HCT116 (cell line): ENCODE measurements around the gene TLR3. TPM values are rescaled to one million over a fixed set of nuclear protein-coding genes. Genes with fewer than 3 reads are reported as not detected.

Experiments used
- ATAC-seq: fragments of 200-7000 bp; cut with Tn5 transposase; 2 replicates; pipeline ENCODE4 v1.9.1; 2020; ENCODE audit warnings: mild to moderate bottlenecking, moderate library complexity
- BruUV-seq: library from RNA; stranded (reverse); fragments of 400-500 nt; replicated peaks from 2 replicates; lab custom pipeline; 2021; lab: Mats Ljungman, UMichigan
- CTCF ChIA-PET: fragments of 300-600 bp; sonication (Branson Sonifier 250); formaldehyde crosslinking; loops from one replicate; lab custom pipeline; 2021; ENCODE audit warnings: antibody characterized with exemption; lab: Charles Lee
- POLR2A ChIA-PET: fragments of 300-600, 350-600 bp; sonication (Branson Sonifier 250); formaldehyde crosslinking; loops from one replicate; lab custom pipeline; 2021; ENCODE audit warnings: antibody characterized with exemption; lab: Charles Lee
- RAD21 ChIA-PET, 2 experiments: fragments of 300-600 bp; sonication (Branson Sonifier 250); formaldehyde crosslinking; loops; one replicate each; lab custom pipeline; 2023; ENCODE audit warnings: low total read pairs in 2 of 2; ENCODE audit not compliant: uncharacterized antibody in 2 of 2, unreplicated experiment in 2 of 2, low non-redundant PET in 1 of 2; lab: Charles Lee
- DNase-seq: peaks from one replicate; pipeline ENCODE4 v3.0.0-alpha.2; 2010; ENCODE audit warnings: low read depth, low spot score
- H2AFZ ChIP-seq: fragments of 200-600 bp; shearing (Covaris generic), sonication (generic); 2 replicates; pipeline ENCODE4 v1.6.1; 2017; ENCODE audit warnings: low read depth, mixed run types, mixed read lengths, antibody characterized with exemption, low read length; ENCODE audit not compliant: poor library complexity, severe bottlenecking
- H3K27ac ChIP-seq: 2 replicates; pipeline ENCODE4 v1.5.1; 2012; ENCODE audit warnings: low read depth, low read length
- H3K27me3 ChIP-seq: fragments of 200-600 bp; sonication (generic); 2 replicates; pipeline ENCODE4 v1.6.1; 2016; ENCODE audit warnings: mixed run types, low read length, mixed read lengths; ENCODE audit not compliant: insufficient read depth
- H3K36me3 ChIP-seq, 2 experiments: fragments of 200-500 bp in 1 of 2; fragments of 200-600 bp in 1 of 2; sonication (Bioruptor generic) in 1 of 2; sonication (generic) in 1 of 2; 2 replicates each; pipeline versions ENCODE4 v1.5.1 to v1.6.1; 2014 to 2016; ENCODE audit warnings: low read length in 2 of 2, inconsistent platforms in 1 of 2, mixed read lengths in 1 of 2, mixed run types in 1 of 2; ENCODE audit not compliant: insufficient read depth in 2 of 2, control insufficient read depth in 1 of 2
- H3K4me1 ChIP-seq, 2 experiments: fragments of 200-600 bp in 1 of 2; sonication (generic) in 1 of 2; 2 replicates each; pipeline versions ENCODE4 v1.5.1 to v1.6.1; 2012 to 2017; ENCODE audit warnings: low read length in 2 of 2, inconsistent platforms in 1 of 2, mild to moderate bottlenecking in 1 of 2, mixed read lengths in 1 of 2, mixed run types in 1 of 2, moderate library complexity in 1 of 2; ENCODE audit not compliant: insufficient read depth in 2 of 2, control insufficient read depth in 1 of 2
- H3K4me2 ChIP-seq: fragments of 200-600 bp; sonication (generic); 2 replicates; pipeline ENCODE4 v1.6.1; 2017; ENCODE audit warnings: mixed run types, low read length, mixed read lengths
- H3K4me3 ChIP-seq, 2 experiments: fragments of 200-600 bp in 1 of 2; sonication (generic) in 1 of 2; replicated peaks in 1 of 2; 2 replicates each; pipeline ENCODE4 v1.5.1; 2011 to 2016; ENCODE audit warnings: low read length in 2 of 2, control low read depth in 1 of 2, low read depth in 1 of 2, mild to moderate bottlenecking in 1 of 2, mixed read lengths in 1 of 2, mixed run types in 1 of 2
- H3K79me2 ChIP-seq: fragments of 200-600 bp; sonication (generic); 2 replicates; pipeline ENCODE4 v1.6.1; 2017; ENCODE audit warnings: mild to moderate bottlenecking, mixed run types, low read length, moderate library complexity, mixed read lengths; ENCODE audit not compliant: insufficient read depth
- H3K9ac ChIP-seq: fragments of 200-600 bp; sonication (generic); 2 replicates; pipeline ENCODE4 v1.6.1; 2016; ENCODE audit warnings: low read length, mixed read lengths
- H3K9me2 ChIP-seq: fragments of 200-600 bp; sonication (generic), shearing (Covaris generic); 2 replicates; pipeline ENCODE4 v1.6.1; 2017; ENCODE audit warnings: mixed run types, mild to moderate bottlenecking, moderate library complexity; ENCODE audit not compliant: insufficient read depth
- H3K9me3 ChIP-seq, 2 experiments: fragments of 200-500 bp in 1 of 2; fragments of 200-600 bp in 1 of 2; sonication (Bioruptor generic) in 1 of 2; sonication (generic) in 1 of 2; 2 replicates each; pipeline ENCODE4 v1.6.1; 2014 to 2017; ENCODE audit warnings: low read length in 2 of 2, mixed read lengths in 2 of 2, inconsistent platforms in 1 of 2, low read depth in 1 of 2, mild to moderate bottlenecking in 1 of 2, mixed run types in 1 of 2, moderate library complexity in 1 of 2; ENCODE audit not compliant: control insufficient read depth in 1 of 2, insufficient read depth in 1 of 2
- H4K20me1 ChIP-seq: fragments of 200-600 bp; sonication (generic), shearing (Covaris generic); 2 replicates; pipeline ENCODE4 v1.6.1; 2017; ENCODE audit warnings: mixed run types, mild to moderate bottlenecking, moderate library complexity; ENCODE audit not compliant: insufficient read depth
- CBX3 ChIP-seq: IDR thresholded peaks from 2 replicates; pipeline ENCODE4 v1.6.1; 2012; ENCODE audit warnings: low read depth
- EGR1 ChIP-seq: IDR thresholded peaks from 2 replicates; pipeline ENCODE4 v1.6.1; 2012; ENCODE audit warnings: low read depth
- POLR2A ChIP-seq: IDR thresholded peaks from 2 replicates; pipeline ENCODE4 v1.7.0; 2011; ENCODE audit warnings: borderline replicate concordance; ENCODE audit not compliant: insufficient read depth, insufficient read length; ENCODE audit errors: extremely low read depth
- RAD21 ChIP-seq: IDR thresholded peaks from 2 replicates; pipeline ENCODE4 v1.6.1; 2012; ENCODE audit warnings: low read depth, mild to moderate bottlenecking
- SP1 ChIP-seq: IDR thresholded peaks from 2 replicates; pipeline ENCODE4 v1.6.1; 2012; ENCODE audit warnings: low read depth
- SRF ChIP-seq: IDR thresholded peaks from 2 replicates; pipeline ENCODE4 v1.6.1; 2012; ENCODE audit warnings: low read depth
- ZFX ChIP-seq: fragments of 450-650 bp; IDR thresholded peaks from 2 replicates; pipeline ENCODE4 v1.6.1; 2017
- ZNF274 ChIP-seq: fragments of 200-500 bp; sonication (Bioruptor generic); IDR thresholded peaks from 2 replicates; pipeline ENCODE4 v1.6.1; 2014; ENCODE audit warnings: mild to moderate bottlenecking, low read depth, low read length, inconsistent platforms
- intact Hi-C: fragments of 100-400 bp; cut with micrococcal nuclease; formaldehyde crosslinking; loops from 2 replicates; pipeline ENCODE4 v1.10.0; 2022
- total RNA-seq: library from RNA; stranded (reverse); gene quantifications from one replicate; pipeline ENCODE4 v1.2.1, GENCODE V29; 2021; ENCODE audit not compliant: unreplicated experiment
- TF ChIP-seq, protein P1 (sequence below): IDR thresholded peaks from 2 replicates; pipeline ENCODE4 v1.6.1; 2012
- TF ChIP-seq, protein P2 (sequence below), 3 experiments: fragments of 200-600 bp in 1 of 3; sonication (generic) in 1 of 3; IDR thresholded peaks in 2 of 3; conservative IDR thresholded peaks in 1 of 3; 2 replicates each; pipeline ENCODE4 v1.5.1; 2012 to 2017; ENCODE audit warnings: low read depth in 2 of 3, low read length in 2 of 3, antibody characterized with exemption in 1 of 3, borderline replicate concordance in 1 of 3, control low read depth in 1 of 3, mild to moderate bottlenecking in 1 of 3, mixed read lengths in 1 of 3, mixed run types in 1 of 3, moderate library complexity in 1 of 3; ENCODE audit not compliant: insufficient read depth in 1 of 3
- TF ChIP-seq, protein P3 (sequence below): IDR thresholded peaks from 2 replicates; pipeline ENCODE4 v1.6.1; 2012
- TF ChIP-seq, protein P4 (sequence below): IDR thresholded peaks from 2 replicates; pipeline ENCODE4 v1.6.1; 2011; ENCODE audit warnings: mild to moderate bottlenecking, low read length, moderate library complexity; ENCODE audit not compliant: insufficient replicate concordance; ENCODE audit errors: extremely low read depth

Gene TLR3
- total RNA-seq, 1 experiment from 2014 or later = 1.3 TPM

DNA sequence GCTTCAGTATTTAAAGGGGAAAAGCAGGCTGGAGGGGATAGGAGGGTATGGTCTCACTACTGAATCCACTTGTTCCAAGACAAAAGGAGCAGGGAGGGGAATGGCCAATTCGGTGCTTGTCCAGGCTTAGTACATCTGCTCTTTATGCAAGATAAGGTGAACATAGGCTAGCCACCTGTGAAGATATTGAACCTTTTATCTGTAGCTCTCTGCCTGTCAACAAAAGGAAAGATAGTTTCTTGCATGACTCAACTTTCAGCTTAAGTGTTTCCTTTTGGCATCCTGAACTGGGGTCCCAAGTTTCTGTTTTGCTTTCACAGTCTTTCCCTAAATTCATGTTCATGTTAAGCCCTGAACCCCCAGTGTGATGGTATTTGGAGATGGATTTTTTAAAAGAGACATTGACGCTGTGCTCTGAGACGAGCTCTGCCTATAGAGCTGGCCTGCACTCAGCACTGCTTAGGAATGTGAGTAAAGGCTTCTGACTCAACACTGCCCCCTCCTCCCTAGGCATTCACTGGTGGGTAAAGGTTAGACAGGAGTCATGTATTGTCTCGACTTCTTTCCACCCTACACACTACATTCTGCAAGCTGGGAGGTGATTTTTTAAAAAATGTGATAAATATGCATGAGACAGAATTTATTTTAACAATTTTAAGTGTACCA lies 63.8 kb downstream of the TLR3 start:
- H3K27ac ChIP-seq = no peak overlapping the region
- ATAC-seq (peak; percentile 96), DNase-seq (peak; percentile 24)
- H3K4me3 ChIP-seq = no peak overlapping the region
- peaks cover 10 to 13% of the 10 kb centered on the region in 2 experiments for H3K4me1 ChIP-seq
- no peaks in the 10 kb centered on the region for H3K36me3 ChIP-seq
- ChIA-PET CTCF (interaction anchor here (1.2 to 1.3 kb wide), 2 partner anchors 64 to 95 kb away, joined by 4 to 11 read pairs; partner anchors contain the start of gene TLR3), RAD21 (interaction anchor here in 1 of 2 experiments (1.4 kb wide), 1 partner anchor 65 kb away, joined by 3 read pairs; no protein-coding TSS in a partner anchor), POLR2A (interaction anchor here (0.8 kb wide), 1 partner anchor 65 kb away, joined by 3 read pairs; no protein-coding TSS in a partner anchor)
- BruUV-seq = no TSS peak
- H3K9me2 ChIP-seq = no peaks in the 10 kb centered on the region
- H3K27me3 ChIP-seq = no peaks in the 10 kb centered on the region
- intact Hi-C loops = no loop called here
- H4K20me1 ChIP-seq = no peaks in the 10 kb centered on the region
- H3K4me2 ChIP-seq = peak overlapping the region; percentile 56
- peak overlapping the region; percentile 5; the same call in 1 of the 2 replicates for H3K9ac ChIP-seq
- H3K9me3 ChIP-seq = no peaks in the 10 kb centered on the region
- TF ChIP-seq, protein P1, sequence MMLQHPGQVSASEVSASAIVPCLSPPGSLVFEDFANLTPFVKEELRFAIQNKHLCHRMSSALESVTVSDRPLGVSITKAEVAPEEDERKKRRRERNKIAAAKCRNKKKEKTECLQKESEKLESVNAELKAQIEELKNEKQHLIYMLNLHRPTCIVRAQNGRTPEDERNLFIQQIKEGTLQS = no peak
- TF ChIP-seq, protein P2, sequence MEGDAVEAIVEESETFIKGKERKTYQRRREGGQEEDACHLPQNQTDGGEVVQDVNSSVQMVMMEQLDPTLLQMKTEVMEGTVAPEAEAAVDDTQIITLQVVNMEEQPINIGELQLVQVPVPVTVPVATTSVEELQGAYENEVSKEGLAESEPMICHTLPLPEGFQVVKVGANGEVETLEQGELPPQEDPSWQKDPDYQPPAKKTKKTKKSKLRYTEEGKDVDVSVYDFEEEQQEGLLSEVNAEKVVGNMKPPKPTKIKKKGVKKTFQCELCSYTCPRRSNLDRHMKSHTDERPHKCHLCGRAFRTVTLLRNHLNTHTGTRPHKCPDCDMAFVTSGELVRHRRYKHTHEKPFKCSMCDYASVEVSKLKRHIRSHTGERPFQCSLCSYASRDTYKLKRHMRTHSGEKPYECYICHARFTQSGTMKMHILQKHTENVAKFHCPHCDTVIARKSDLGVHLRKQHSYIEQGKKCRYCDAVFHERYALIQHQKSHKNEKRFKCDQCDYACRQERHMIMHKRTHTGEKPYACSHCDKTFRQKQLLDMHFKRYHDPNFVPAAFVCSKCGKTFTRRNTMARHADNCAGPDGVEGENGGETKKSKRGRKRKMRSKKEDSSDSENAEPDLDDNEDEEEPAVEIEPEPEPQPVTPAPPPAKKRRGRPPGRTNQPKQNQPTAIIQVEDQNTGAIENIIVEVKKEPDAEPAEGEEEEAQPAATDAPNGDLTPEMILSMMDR (IDR thresholded peaks at IDR 0.05 in 2 of 3, conservative IDR thresholded peaks at IDR 0.05 in 1 of 3; ENCODE audit: borderline replicate concordance in 1 of 3, insufficient read depth in 1 of 3, low read depth in 2 of 3, low read length in 2 of 3) = peak in 2 of 3 experiments; percentile 14 to 17; a peak in 1 of 6 replicates
- no peak for TF ChIP-seq EGR1
- no peaks in the 10 kb centered on the region for H3K79me2 ChIP-seq
- no peak overlapping the region for H2AFZ ChIP-seq

DNA sequence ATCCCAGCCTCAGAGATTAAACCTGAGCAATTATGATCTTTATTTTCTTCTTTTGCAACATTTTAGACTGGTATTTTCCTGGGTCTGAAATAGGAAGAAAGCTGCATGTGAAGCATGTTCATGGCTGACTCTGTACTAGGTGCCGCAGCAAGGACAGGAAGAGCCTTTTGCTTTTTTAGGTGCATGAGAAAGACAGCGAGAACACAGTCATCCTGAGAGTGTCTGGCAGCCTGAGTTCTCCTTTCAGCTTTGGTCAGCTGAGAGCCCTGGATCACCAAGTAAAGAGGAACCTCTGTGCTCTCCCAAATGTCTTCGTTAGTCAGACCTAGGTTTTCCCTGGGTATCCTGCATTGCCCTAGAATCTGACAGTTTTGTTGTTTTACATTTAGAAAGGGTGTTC lies 65.3 kb downstream of the TLR3 start:
- no peak overlapping the region for H3K9ac ChIP-seq
- intact Hi-C loops = no loop called here
- H3K4me1 ChIP-seq = peaks cover 10 to 13% of the 10 kb centered on the region in 2 experiments
- no peaks in the 10 kb centered on the region for H3K27me3 ChIP-seq
- CTCF ChIA-PET = no interaction called here
- RAD21 ChIA-PET = no interaction called here
- H3K27ac ChIP-seq = no peak overlapping the region
- H3K9me3 ChIP-seq = no peaks in the 10 kb centered on the region
- TF ChIP-seq POLR2A (no peak), CBX3 (no peak), SP1 (no peak), SRF (no peak), ZNF274 (no peak), ZFX (no peak), RAD21 (no peak)
- TF ChIP-seq, protein P3, sequence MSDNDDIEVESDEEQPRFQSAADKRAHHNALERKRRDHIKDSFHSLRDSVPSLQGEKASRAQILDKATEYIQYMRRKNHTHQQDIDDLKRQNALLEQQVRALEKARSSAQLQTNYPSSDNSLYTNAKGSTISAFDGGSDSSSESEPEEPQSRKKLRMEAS = no peak
- TF ChIP-seq, protein P1 = no peak
- TF ChIP-seq, protein P4, sequence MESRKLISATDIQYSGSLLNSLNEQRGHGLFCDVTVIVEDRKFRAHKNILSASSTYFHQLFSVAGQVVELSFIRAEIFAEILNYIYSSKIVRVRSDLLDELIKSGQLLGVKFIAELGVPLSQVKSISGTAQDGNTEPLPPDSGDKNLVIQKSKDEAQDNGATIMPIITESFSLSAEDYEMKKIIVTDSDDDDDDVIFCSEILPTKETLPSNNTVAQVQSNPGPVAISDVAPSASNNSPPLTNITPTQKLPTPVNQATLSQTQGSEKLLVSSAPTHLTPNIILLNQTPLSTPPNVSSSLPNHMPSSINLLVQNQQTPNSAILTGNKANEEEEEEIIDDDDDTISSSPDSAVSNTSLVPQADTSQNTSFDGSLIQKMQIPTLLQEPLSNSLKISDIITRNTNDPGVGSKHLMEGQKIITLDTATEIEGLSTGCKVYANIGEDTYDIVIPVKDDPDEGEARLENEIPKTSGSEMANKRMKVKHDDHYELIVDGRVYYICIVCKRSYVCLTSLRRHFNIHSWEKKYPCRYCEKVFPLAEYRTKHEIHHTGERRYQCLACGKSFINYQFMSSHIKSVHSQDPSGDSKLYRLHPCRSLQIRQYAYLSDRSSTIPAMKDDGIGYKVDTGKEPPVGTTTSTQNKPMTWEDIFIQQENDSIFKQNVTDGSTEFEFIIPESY = no peak
- no peak overlapping the region for H3K4me2 ChIP-seq
- POLR2A ChIA-PET = no interaction called here
- no peak for ATAC-seq
- no peaks in the 10 kb centered on the region for H3K36me3 ChIP-seq
- no peaks in the 10 kb centered on the region for H4K20me1 ChIP-seq
- no peak overlapping the region for H3K4me3 ChIP-seq
- no peak for DNase-seq
- no TSS peak for BruUV-seq
- H2AFZ ChIP-seq = no peak overlapping the region
- H3K79me2 ChIP-seq = no peaks in the 10 kb centered on the region
- H3K9me2 ChIP-seq = no peaks in the 10 kb centered on the region
